ENCODE data around the gene ACBD6. TPM values are rescaled to one million over a fixed set of nuclear protein-coding genes. Genes with fewer than 3 reads are reported as not detected.

ACBD6 gene
- total and polyA plus RNA-seq, 10 of the 15 experiments (the other 5 are each of a cell fraction or from before 2014, with no cell fraction given), result 15.0 to 67.3 (median 55.0) TPM

GRCh38 chr1:180428782-180429695 is 73.3 kb downstream of the ACBD6 start:
- FAIRE-seq (no peak), ATAC-seq (peak; percentile 76), DNase-seq (ENCODE audit: low read depth, low spot score) (no peak)
- WGBS (ENCODE audit: insufficient coverage, insufficient replicate concordance, low lambda C conversion rate, missing lambda C conversion rate), result 71% methylated on average over 4 of the region's 4 CpGs
- Histone ChIP-seq H3K4me2 (ENCODE audit: control insufficient read depth, insufficient read depth) (no peak overlapping the region), H3K9ac (ENCODE audit: control insufficient read depth, insufficient read depth, low read length) (no peak overlapping the region), H4K20me1 (ENCODE audit: control insufficient read depth, insufficient read depth) (no peaks in the 10 kb centered on the region), H3K27me3 (replicated peaks in 1 of 2; ENCODE audit: control insufficient read depth in 2 of 2, insufficient read depth in 2 of 2, low read length in 1 of 2) (no peaks in the 10 kb centered on the region), H3K27ac (ENCODE audit: control insufficient read depth, insufficient read depth) (no peak overlapping the region; the same call in 1 of the 2 replicates), H3K4me3 (no peak overlapping the region), H3K79me2 (ENCODE audit: control insufficient read depth, insufficient read depth, low read length) (no peaks in the 10 kb centered on the region; the same call in 1 of the 2 replicates), H3K36me3 (ENCODE audit: control insufficient read depth in 2 of 2, insufficient read depth in 2 of 2, low read length in 1 of 2) (no peaks in the 10 kb centered on the region; a peak in 1 of 4 replicates), H3K4me1 (ENCODE audit: control insufficient read depth, insufficient read depth, low read length) (no peaks in the 10 kb centered on the region), H3K9me3 (replicated peaks; ENCODE audit: control insufficient read depth, insufficient read depth, low read length) (peaks cover 1% of the 10 kb centered on the region), H2AFZ (ENCODE audit: control insufficient read depth, low read depth, low read length) (no peak overlapping the region)
- ChIA-PET POLR2A (interaction anchor here (0.9 kb wide), 1 partner anchor 9 kb away, joined by 3 read pairs; no protein-coding TSS in a partner anchor), CTCF (interaction anchor here (1.0 to 1.2 kb wide), 6 partner anchors 12 to 241 kb away, joined by 3 to 5 read pairs (median 4); no protein-coding TSS in a partner anchor), RAD21 (ENCODE audit: unreplicated experiment) (interaction anchor here (0.6 to 1.2 kb wide), 3 partner anchors 13 to 66 kb away, joined by 3 to 5 read pairs (median 3); no protein-coding TSS in a partner anchor), SMC1A (ENCODE audit: uncharacterized antibody, unreplicated experiment) (interaction anchor here (0.6 to 2.1 kb wide), 7 partner anchors 10 to 139 kb away, joined by 3 to 10 read pairs (median 5); no protein-coding TSS in a partner anchor)
- in situ Hi-C loops (cut with MboI), result no loop called here
- BruUV-seq (replicated peaks), result no TSS peak
- TF ChIP-seq NFYB (IDR thresholded peaks at IDR 0.05; ENCODE audit: insufficient read depth, low read depth, low read length) (no peak), MTA3 (IDR thresholded peaks at IDR 0.05; ENCODE audit: borderline replicate concordance, low read length) (no peak), IRF3 (IDR thresholded peaks at IDR 0.05) (no peak)
- intact Hi-C loops (cut with micrococcal nuclease; ENCODE audit: unreplicated experiment), result no loop called here

All from GM12878 (cell line).